NCI-H146 treated with DMSO at 0.1 percent for 48 hours (cell line): Measurements from ENCODE around the gene ARHGAP12.

Experiments used
- DNase-seq: peaks from one replicate; lab custom pipeline; 2025; ENCODE audit not compliant: unreplicated experiment; lab: John Stamatoyannopoulos, UW

Gene ARHGAP12

GRCh38 chr10:31822616-31823318, 105.9 kb downstream of the ARHGAP12 start:
- DNase-seq = no peak

GRCh38 chr10:31822150-31822549, 106.5 kb downstream of the ARHGAP12 start:
- no peak for DNase-seq

GRCh38 chr10:31820778-31821369, 107.8 kb downstream of the ARHGAP12 start:
- no peak for DNase-seq

- DNase-seq = no peak
Measured at GRCh38 chr10:31820096-31820495, 108.5 kb downstream of the ARHGAP12 start.

GRCh38 chr10:31819391-31819820, 109.2 kb downstream of the ARHGAP12 start:
- DNase-seq = no peak

- no peak for DNase-seq
Measured at GRCh38 chr10:31816318-31816717, 112.3 kb downstream of the ARHGAP12 start.

GRCh38 chr10:31808258-31809218, 120.1 kb downstream of the ARHGAP12 start:
- no peak for DNase-seq

- no peak for DNase-seq
Measured at GRCh38 chr10:31804352-31804810, 124.2 kb downstream of the ARHGAP12 start.

GRCh38 chr10:31803606-31804351, 124.9 kb downstream of the ARHGAP12 start:
- no peak for DNase-seq

GRCh38 chr10:31799181-31799580, 129.4 kb downstream of the ARHGAP12 start:
- DNase-seq = no peak

GRCh38 chr10:31792745-31793144, 135.9 kb downstream of the ARHGAP12 start:
- no peak for DNase-seq

- DNase-seq = no peak
Measured at GRCh38 chr10:31789555-31789954, 139.1 kb downstream of the ARHGAP12 start.

- DNase-seq = no peak
Measured at GRCh38 chr10:31782701-31783100, 145.9 kb downstream of the ARHGAP12 start.

- DNase-seq = no peak
Measured at GRCh38 chr10:31780717-31781116, 147.9 kb downstream of the ARHGAP12 start.

GRCh38 chr10:31778627-31779026, 150.0 kb downstream of the ARHGAP12 start:
- no peak for DNase-seq

GRCh38 chr10:31776159-31776558, 152.5 kb downstream of the ARHGAP12 start:
- DNase-seq = no peak

GRCh38 chr10:31774928-31775650, 153.5 kb downstream of the ARHGAP12 start:
- DNase-seq = no peak

- DNase-seq = peak; percentile 51
Measured at GRCh38 chr10:31774299-31774900, 154.2 kb downstream of the ARHGAP12 start.

GRCh38 chr10:31773749-31774298, 154.8 kb downstream of the ARHGAP12 start:
- peak; percentile 51 for DNase-seq
